ENCODE data around the gene BCR. TPM values are rescaled to one million over a fixed set of nuclear protein-coding genes. Genes with fewer than 3 reads are reported as not detected.

Gene BCR
- total RNA-seq, 1 donor from 2014 or later: 92.6 TPM

GRCh38 chr22:23276656-23277582 is 96.6 kb downstream of the BCR start:
- Mint-ChIP-seq H3K27ac (ENCODE audit: unreplicated experiment) (no peak overlapping the region), H3K4me1 (ENCODE audit: unreplicated experiment) (no peaks in the 10 kb centered on the region)

GRCh38 chr22:23277583-23278295 is 97.4 kb downstream of the BCR start:
- H3K27me3 Mint-ChIP-seq (ENCODE audit: unreplicated experiment): peaks cover 12% of the 10 kb centered on the region

More at GRCh38 chr22:23276656-23277582, 96.6 kb downstream of the BCR start:
- Mint-ChIP-seq H3K36me3 (ENCODE audit: low read depth, unreplicated experiment) (peaks cover 20% of the 10 kb centered on the region), H3K27me3 (ENCODE audit: unreplicated experiment) (peaks cover 12% of the 10 kb centered on the region), H3K9me3 (ENCODE audit: unreplicated experiment) (no peaks in the 10 kb centered on the region), H3K4me3 (ENCODE audit: unreplicated experiment) (no peak overlapping the region)
- no peak for DNase-seq (ENCODE audit: low spot score)
- no peak for TF ChIP-seq CTCF (IDR thresholded peaks at IDR 0.05; ENCODE audit: unreplicated experiment)

GRCh38 chr22:23278883-23279675 is 98.8 kb downstream of the BCR start:
- H3K4me3 Mint-ChIP-seq (ENCODE audit: unreplicated experiment): no peak overlapping the region
- no peak overlapping the region for H3K27ac Mint-ChIP-seq (ENCODE audit: unreplicated experiment)
- peaks cover 9% of the 10 kb centered on the region for H3K36me3 Mint-ChIP-seq (ENCODE audit: low read depth, unreplicated experiment)
- H3K9me3 Mint-ChIP-seq (ENCODE audit: unreplicated experiment): no peaks in the 10 kb centered on the region
- H3K4me1 Mint-ChIP-seq (ENCODE audit: unreplicated experiment): no peaks in the 10 kb centered on the region
- DNase-seq (ENCODE audit: low spot score): no peak
- peaks cover 8% of the 10 kb centered on the region for H3K27me3 Mint-ChIP-seq (ENCODE audit: unreplicated experiment)
- no peak for TF ChIP-seq CTCF (IDR thresholded peaks at IDR 0.05; ENCODE audit: unreplicated experiment)

More at GRCh38 chr22:23277583-23278295, 97.4 kb downstream of the BCR start:
- TF ChIP-seq CTCF (IDR thresholded peaks at IDR 0.05; ENCODE audit: unreplicated experiment): no peak
- no peak for DNase-seq (ENCODE audit: low spot score)
- no peak overlapping the region for H3K4me3 Mint-ChIP-seq (ENCODE audit: unreplicated experiment)
- H3K9me3 Mint-ChIP-seq (ENCODE audit: unreplicated experiment): no peaks in the 10 kb centered on the region
- H3K4me1 Mint-ChIP-seq (ENCODE audit: unreplicated experiment): no peaks in the 10 kb centered on the region
- H3K36me3 Mint-ChIP-seq (ENCODE audit: low read depth, unreplicated experiment): peaks cover 20% of the 10 kb centered on the region
- no peak overlapping the region for H3K27ac Mint-ChIP-seq (ENCODE audit: unreplicated experiment)

- Mint-ChIP-seq H3K27me3 (ENCODE audit: unreplicated experiment) (peaks cover 8% of the 10 kb centered on the region), H3K4me3 (ENCODE audit: unreplicated experiment) (no peak overlapping the region), H3K36me3 (ENCODE audit: low read depth, unreplicated experiment) (peaks cover 8% of the 10 kb centered on the region), H3K9me3 (ENCODE audit: unreplicated experiment) (no peaks in the 10 kb centered on the region), H3K4me1 (ENCODE audit: unreplicated experiment) (no peaks in the 10 kb centered on the region), H3K27ac (ENCODE audit: unreplicated experiment) (no peak overlapping the region)
- DNase-seq (ENCODE audit: low spot score): no peak
- no peak for TF ChIP-seq CTCF (IDR thresholded peaks at IDR 0.05; ENCODE audit: unreplicated experiment)
Measured at GRCh38 chr22:23279781-23280180, 99.5 kb downstream of the BCR start.

Data from endothelial cell (in vitro differentiated cells).